ENCODE measurements around the gene HBB.

Gene HBB

GRCh38 chr11:5224538-5225479 is 2.1 kb downstream of the HBB start:
- no peak for DNase-seq

- DNase-seq: no peak
These were observed 3.2 kb downstream of the HBB start for GRCh38 chr11:5223686-5224085.

DNA sequence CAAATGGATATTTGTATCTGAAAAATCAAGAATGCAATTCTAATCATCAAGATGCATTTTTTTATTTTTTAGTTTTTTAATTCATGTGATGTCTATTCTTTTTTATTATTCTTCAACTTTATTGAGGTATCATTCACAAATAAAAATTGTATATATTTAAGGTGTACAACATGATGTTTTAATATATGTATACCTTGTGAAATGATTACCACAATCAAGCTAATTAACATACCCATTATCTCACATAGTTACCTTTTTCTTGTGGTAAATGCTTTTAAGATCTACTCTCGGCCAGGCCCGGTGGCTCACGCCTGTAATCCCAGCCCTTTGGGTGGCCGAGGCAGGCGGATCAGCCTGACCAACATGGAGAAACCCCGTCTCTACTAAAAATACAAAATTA is 3.7 kb downstream of the HBB start:
- no peak for DNase-seq

DNA sequence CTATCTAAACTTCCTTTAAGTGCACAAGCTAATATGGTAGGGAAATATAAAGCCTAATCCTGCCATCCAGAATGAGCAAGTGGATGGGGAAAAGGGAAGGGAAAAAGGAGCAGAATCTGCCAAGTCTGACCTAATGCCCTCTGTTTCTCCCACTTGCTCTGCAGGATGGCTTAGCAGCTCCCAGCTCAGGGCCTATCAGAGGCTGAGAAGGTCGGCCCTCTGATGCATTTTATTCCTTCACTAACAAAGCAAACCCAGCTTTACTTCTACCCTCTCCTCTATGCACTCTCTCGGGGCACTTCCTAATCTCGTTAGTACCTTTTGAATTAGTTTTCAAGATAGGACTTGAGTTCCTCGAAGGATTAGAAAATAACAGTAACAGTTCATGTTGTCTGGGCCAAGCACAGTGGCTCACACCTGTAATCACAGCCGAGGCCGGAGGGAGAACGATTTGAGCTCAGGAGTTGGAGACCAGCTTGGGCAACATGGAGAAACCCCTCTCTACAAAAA is 16.4 kb downstream of the HBB start:
- DNase-seq: no peak

DNA sequence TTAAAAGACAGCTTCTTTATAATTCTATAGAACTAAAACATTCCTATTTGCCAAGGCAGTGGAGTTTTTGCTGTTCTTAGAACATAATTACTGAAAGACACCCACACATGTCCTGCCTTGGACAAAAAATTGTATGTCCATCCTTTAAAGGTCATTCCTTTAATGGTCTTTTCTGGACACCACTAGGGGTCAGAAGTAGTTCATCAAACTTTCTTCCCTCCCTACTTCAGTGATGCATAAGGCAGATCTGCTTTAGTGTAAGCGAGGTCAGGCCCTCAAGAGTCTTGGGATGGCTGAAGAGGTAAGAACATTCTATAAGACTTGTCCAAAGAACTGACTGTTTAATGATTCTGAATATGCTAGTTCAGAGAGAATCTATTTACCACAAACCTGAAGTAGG is 22.1 kb downstream of the HBB start:
- no peak for DNase-seq

GRCh38 chr11:5203366-5203765 is 23.5 kb downstream of the HBB start:
- no peak for DNase-seq

DNA sequence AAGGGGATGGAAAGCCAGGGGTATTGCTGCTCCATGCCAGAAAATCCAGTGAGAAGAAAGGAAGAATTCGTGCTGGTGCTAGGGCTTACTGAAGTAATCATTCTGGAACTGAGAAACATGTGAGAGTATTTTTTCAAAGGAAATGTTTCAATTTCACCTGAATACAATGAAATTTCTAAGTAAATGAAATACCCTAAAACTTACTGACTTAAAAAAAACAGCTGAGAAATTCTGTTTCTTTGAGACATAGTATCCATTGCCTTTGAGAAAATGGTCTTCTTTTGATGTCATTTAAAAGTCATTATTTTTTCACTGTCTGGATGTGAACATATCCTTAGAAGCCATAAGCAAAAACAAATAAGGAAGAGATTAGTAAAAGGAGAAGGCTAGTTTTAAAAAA is 26.3 kb downstream of the HBB start, which contains the start of gene OR51V1:
Gene OR51V1, minus strand, starts transcription at position 101 of the 400 bp plus-strand sequence. Its CDS starts 0 bp downstream, at position 101.
- no peak for DNase-seq

DNA sequence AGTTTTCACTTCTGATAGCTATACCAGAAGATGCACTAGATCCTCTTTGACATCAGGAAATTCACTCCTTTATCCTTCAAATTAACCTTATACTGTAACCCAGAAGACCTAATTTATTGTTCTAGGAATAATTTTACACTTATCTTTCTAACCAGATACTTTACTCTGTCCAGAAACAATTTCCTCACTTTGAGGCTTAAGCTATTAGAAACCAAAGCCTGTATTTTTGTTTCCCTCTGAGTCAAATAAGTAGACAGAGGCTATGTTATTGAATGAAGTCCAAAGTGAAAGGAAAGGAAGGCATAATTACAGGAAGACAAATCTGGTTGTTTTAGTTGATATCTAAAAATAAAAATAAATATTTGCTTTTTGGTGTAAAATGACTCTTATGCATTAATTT is 28.6 kb downstream of the HBB start:
- no peak for DNase-seq

GRCh38 chr11:5197536-5197935 is 29.3 kb downstream of the HBB start:
- DNase-seq: no peak

- no peak for DNase-seq
These were observed 30.1 kb downstream of the HBB start for GRCh38 chr11:5196731-5197130.

- DNase-seq: no peak
These were observed 30.8 kb downstream of the HBB start for GRCh38 chr11:5196067-5196466.

GRCh38 chr11:5192738-5193137 is 34.1 kb downstream of the HBB start:
- no peak for DNase-seq

DNA sequence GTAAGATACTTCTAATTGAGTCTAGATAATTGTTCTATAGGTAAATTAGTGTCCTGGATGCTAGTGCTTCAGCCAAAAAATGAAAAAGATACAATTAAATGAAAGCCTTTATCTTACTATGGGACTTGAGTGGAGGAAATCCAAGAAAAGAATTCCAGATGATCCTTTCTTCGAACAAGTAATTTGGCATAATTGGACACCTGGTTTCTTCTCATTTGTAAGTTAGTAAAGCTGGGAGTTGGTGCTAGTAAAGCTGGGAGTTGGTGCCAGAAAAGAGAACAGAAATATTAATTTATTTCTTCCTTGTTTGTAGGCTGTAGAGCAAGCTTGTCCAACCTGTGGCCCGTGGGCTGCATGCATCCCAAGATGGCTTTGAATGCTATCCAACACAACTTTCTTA is 38.7 kb downstream of the HBB start:
- DNase-seq: no peak

DNA sequence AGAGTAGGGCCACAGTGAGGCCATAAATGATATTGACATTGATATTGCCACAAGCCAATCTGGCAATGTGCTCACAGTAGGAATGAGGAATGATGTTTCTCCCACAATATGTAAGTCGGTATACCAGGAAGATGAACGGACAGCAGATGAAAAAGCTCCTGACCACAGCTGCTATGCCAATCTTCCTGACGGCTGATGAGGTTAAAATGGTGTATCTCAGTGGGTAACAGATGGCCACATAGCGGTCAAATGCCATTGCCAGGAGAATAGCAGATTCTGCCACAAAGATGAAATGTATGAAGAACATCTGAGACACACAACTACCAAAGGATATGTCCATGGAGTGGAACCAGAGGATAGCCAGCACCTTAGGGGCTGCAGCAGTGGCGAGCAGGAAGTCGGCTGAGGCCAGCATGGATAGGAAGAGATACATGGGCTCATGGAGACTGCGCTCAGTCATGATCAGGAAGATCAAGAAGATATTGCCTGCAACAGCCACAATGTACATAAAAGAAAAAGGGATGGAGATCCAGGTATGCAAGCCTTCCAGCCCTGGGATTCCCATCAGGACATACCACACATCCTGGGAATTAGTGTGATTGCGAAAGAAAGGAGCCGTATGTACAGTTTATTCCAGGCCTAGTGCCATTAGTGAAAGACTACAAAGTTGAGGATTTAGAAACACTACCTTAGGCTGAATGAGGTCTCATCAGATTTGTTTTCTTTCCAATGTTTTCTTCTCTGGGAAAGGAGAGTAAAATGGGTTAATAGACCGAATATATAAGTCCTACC is 48.6 kb downstream of the HBB start:
- no peak for DNase-seq

Measured in NCI-H1694 treated with DMSO at 0.1 percent for 48 hours (cell line).